Measurements from ENCODE around the gene RNF150.

RNF150 gene

GRCh38 chr4:141074098-141074878, 59.0 kb downstream of the RNF150 start:
- Histone ChIP-seq H3K27me3 (no peaks in the 10 kb centered on the region), H3K9me3 (no peaks in the 10 kb centered on the region), H3K36me3 (no peaks in the 10 kb centered on the region), H3K4me1 (ENCODE audit: control insufficient read depth in 1 of 2, insufficient read depth in 1 of 2, low read depth in 1 of 2, low read length in 1 of 2) (no peaks in the 10 kb centered on the region), H3K27ac (no peak overlapping the region), H3K4me3 (ENCODE audit: low read depth in 1 of 2, low read length in 1 of 2) (no peak overlapping the region)
- TF ChIP-seq CTCF (IDR thresholded peaks at IDR 0.05), result no peak

GRCh38 chr4:141066690-141067089, 66.6 kb downstream of the RNF150 start:
- no peak for TF ChIP-seq CTCF (IDR thresholded peaks at IDR 0.05)
- Histone ChIP-seq H3K9me3 (no peaks in the 10 kb centered on the region), H3K27me3 (no peaks in the 10 kb centered on the region), H3K36me3 (no peaks in the 10 kb centered on the region), H3K4me3 (ENCODE audit: low read depth in 1 of 2, low read length in 1 of 2) (no peak overlapping the region), H3K4me1 (ENCODE audit: control insufficient read depth in 1 of 2, insufficient read depth in 1 of 2, low read depth in 1 of 2, low read length in 1 of 2) (no peaks in the 10 kb centered on the region), H3K27ac (no peak overlapping the region)

GRCh38 chr4:141065872-141066271, 67.4 kb downstream of the RNF150 start:
- H3K36me3 ChIP-seq, result no peaks in the 10 kb centered on the region
- TF ChIP-seq CTCF (IDR thresholded peaks at IDR 0.05), result no peak
- H3K9me3 ChIP-seq, result no peaks in the 10 kb centered on the region
- no peak overlapping the region for H3K4me3 ChIP-seq (ENCODE audit: low read depth in 1 of 2, low read length in 1 of 2)
- no peaks in the 10 kb centered on the region for H3K4me1 ChIP-seq (ENCODE audit: control insufficient read depth in 1 of 2, insufficient read depth in 1 of 2, low read depth in 1 of 2, low read length in 1 of 2)
- no peak overlapping the region for H3K27ac ChIP-seq
- H3K27me3 ChIP-seq, result no peaks in the 10 kb centered on the region

- no peak overlapping the region for H3K4me3 ChIP-seq (ENCODE audit: low read depth in 1 of 2, low read length in 1 of 2)
- no peaks in the 10 kb centered on the region for H3K27me3 ChIP-seq
- no peak for TF ChIP-seq CTCF (IDR thresholded peaks at IDR 0.05)
- H3K27ac ChIP-seq, result no peak overlapping the region
- no peaks in the 10 kb centered on the region for H3K4me1 ChIP-seq (ENCODE audit: control insufficient read depth in 1 of 2, insufficient read depth in 1 of 2, low read depth in 1 of 2, low read length in 1 of 2)
- no peaks in the 10 kb centered on the region for H3K9me3 ChIP-seq
- H3K36me3 ChIP-seq, result no peaks in the 10 kb centered on the region
Measured at GRCh38 chr4:141062651-141063050, 70.6 kb downstream of the RNF150 start.

- Histone ChIP-seq H3K27me3 (no peaks in the 10 kb centered on the region), H3K27ac (no peak overlapping the region), H3K4me1 (ENCODE audit: control insufficient read depth in 1 of 2, insufficient read depth in 1 of 2, low read depth in 1 of 2, low read length in 1 of 2) (no peaks in the 10 kb centered on the region), H3K4me3 (ENCODE audit: low read depth in 1 of 2, low read length in 1 of 2) (no peak overlapping the region), H3K9me3 (no peaks in the 10 kb centered on the region), H3K36me3 (no peaks in the 10 kb centered on the region)
- TF ChIP-seq CTCF (IDR thresholded peaks at IDR 0.05), result no peak
Measured at GRCh38 chr4:141058591-141059512, 74.4 kb downstream of the RNF150 start.
